Karpas-422 (cell line): ENCODE measurements around the gene ARG1. TPM values are rescaled to one million over a fixed set of nuclear protein-coding genes. Genes with fewer than 3 reads are reported as not detected.

Experiments
- DNase-seq: peaks from one replicate; pipeline ENCODE4 v3.0.0-alpha.2; 2015
- H2AFZ ChIP-seq: fragments of 200-600 bp; sonication (generic); 2 replicates; pipeline ENCODE4 v1.6.1; 2014; ENCODE audit warnings: antibody characterized with exemption, low read length, mixed read lengths
- H3K27ac ChIP-seq: fragments of 200-600 bp; sonication (generic); 2 replicates; pipeline ENCODE4 v1.5.1; 2014; ENCODE audit warnings: mild to moderate bottlenecking, low read length, moderate library complexity
- H3K27me3 ChIP-seq: fragments of 200-600 bp; sonication (generic); 2 replicates; pipeline ENCODE4 v1.6.1; 2014; ENCODE audit warnings: low read length, mixed read lengths
- H3K36me3 ChIP-seq: fragments of 200-600 bp; sonication (generic); 2 replicates; pipeline ENCODE4 v1.6.1; 2014; ENCODE audit warnings: low read length, mixed read lengths; ENCODE audit not compliant: insufficient read depth
- H3K4me1 ChIP-seq: fragments of 200-600 bp; sonication (generic); 2 replicates; pipeline ENCODE4 v1.6.1; 2014; ENCODE audit warnings: mild to moderate bottlenecking, low read length, mixed read lengths
- H3K4me2 ChIP-seq: fragments of 200-600 bp; sonication (generic); 2 replicates; pipeline ENCODE4 v1.6.1; 2014; ENCODE audit warnings: low read length, low read depth, mild to moderate bottlenecking; ENCODE audit not compliant: poor library complexity, severe bottlenecking
- H3K4me3 ChIP-seq: fragments of 200-600 bp; sonication (generic); 2 replicates; pipeline ENCODE4 v1.5.1; 2014; ENCODE audit warnings: mild to moderate bottlenecking, antibody characterized with exemption, low read length, mixed read lengths
- H3K79me2 ChIP-seq: fragments of 200-600 bp; sonication (generic); 2 replicates; pipeline ENCODE4 v1.6.1; 2014; ENCODE audit warnings: mild to moderate bottlenecking, low read length, mixed read lengths
- H3K9ac ChIP-seq: fragments of 200-600 bp; sonication (generic); 2 replicates; pipeline ENCODE4 v1.6.0; 2014; ENCODE audit warnings: low read length
- H3K9me2 ChIP-seq: fragments of 200-600 bp; sonication (generic), shearing (Covaris generic); replicated peaks from 2 replicates; pipeline ENCODE4 v1.6.0; 2014; ENCODE audit warnings: mild to moderate bottlenecking, low read length, moderate library complexity; ENCODE audit not compliant: insufficient read depth
- H3K9me3 ChIP-seq: fragments of 300-700, 200-600 bp; sonication (generic); 2 replicates; pipeline ENCODE4 v1.6.1; 2014; ENCODE audit warnings: low read length, mixed read lengths
- H4K20me1 ChIP-seq: fragments of 200-600 bp; sonication (generic); 2 replicates; pipeline ENCODE4 v1.6.1; 2014; ENCODE audit warnings: mild to moderate bottlenecking, antibody characterized with exemption, low read length, low read depth; ENCODE audit not compliant: insufficient read depth
- total RNA-seq: library from RNA; depleted of rRNA; stranded (reverse); fragments of >200 nt; shearing (Covaris generic); gene quantifications from 2 replicates; pipeline ENCODE4 v1.2.3, GENCODE V29; 2014; ENCODE audit warnings: low replicate concordance

The ARG1 gene
- total RNA-seq, 1 experiment from 2014 or later: not detected

DNA sequence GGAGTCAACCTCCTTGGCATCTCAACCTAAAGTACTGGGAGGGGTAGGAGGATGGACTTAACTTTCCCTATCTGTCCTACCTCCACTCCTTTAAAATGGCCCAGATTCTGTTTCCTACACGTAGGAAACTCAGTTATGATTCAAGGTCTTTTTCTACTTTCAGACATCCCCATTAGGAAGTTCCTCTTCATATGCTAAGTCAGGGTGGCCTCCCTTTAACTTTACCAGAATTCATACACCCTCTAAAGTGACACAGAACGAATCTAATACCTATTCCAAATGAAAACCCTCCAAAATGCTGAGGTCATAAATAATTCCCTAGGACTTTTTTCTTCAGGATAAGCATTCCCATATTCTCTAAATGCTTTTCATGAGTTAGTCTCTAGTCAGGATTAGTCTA is 15.6 kb downstream of the ARG1 start:
- Histone ChIP-seq H3K9ac (no peak overlapping the region), H3K27me3 (no peaks in the 10 kb centered on the region), H3K4me1 (no peaks in the 10 kb centered on the region), H3K79me2 (no peaks in the 10 kb centered on the region), H3K9me2 (no peaks in the 10 kb centered on the region), H3K36me3 (peaks cover 35% of the 10 kb centered on the region; the same call in 1 of the 2 replicates), H2AFZ (no peak overlapping the region), H3K9me3 (no peaks in the 10 kb centered on the region), H4K20me1 (no peaks in the 10 kb centered on the region), H3K4me2 (no peak overlapping the region), H3K4me3 (no peak overlapping the region), H3K27ac (no peak overlapping the region)
- DNase-seq: no peak

DNA sequence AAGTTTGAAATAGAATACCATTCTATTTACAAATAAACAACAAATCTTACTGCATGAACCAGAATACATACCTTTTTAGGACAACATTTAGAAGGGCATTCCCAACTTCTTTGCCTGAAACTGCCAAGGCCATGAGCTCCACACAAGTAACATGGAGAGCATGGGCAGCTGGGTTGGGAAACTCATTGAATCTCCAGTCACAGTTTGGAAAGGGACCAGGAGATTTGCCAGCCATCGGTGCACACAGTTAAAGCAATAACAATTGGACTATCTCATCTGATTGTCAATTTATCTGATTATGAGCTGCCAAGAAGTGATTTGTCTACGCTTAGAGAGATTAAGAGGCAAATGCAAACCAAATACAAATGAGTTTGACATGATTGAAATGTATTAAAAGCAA is 19.9 kb downstream of the ARG1 start:
- Histone ChIP-seq H3K27ac (no peak overlapping the region), H3K4me2 (no peak overlapping the region), H3K4me3 (no peak overlapping the region), H3K9ac (no peak overlapping the region), H3K36me3 (peaks cover 53% of the 10 kb centered on the region; the same call in 1 of the 2 replicates), H4K20me1 (no peaks in the 10 kb centered on the region), H3K79me2 (no peaks in the 10 kb centered on the region), H3K9me3 (no peaks in the 10 kb centered on the region), H3K27me3 (no peaks in the 10 kb centered on the region), H3K9me2 (no peaks in the 10 kb centered on the region), H2AFZ (no peak overlapping the region), H3K4me1 (no peaks in the 10 kb centered on the region)
- no peak for DNase-seq

DNA sequence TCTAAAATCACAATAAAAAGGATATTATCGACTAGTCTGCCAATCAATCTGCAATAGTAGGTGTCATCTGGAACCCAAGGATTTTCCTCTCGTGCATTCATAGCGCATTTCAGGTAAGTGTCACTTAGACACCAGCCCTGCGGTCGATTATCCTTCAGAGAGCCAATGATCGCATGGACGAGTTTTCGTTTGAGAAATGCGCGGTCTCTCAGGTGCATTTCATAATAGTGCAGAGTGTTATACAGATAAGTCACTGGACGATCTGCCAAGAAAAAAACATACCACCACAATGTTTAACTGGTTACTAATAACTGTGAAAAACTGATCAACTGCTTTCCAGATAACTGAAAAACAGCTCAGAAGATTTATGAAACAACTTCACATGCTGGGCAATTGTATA is 21.0 kb downstream of the ARG1 start:
- Histone ChIP-seq H3K79me2 (no peaks in the 10 kb centered on the region), H3K9me2 (no peaks in the 10 kb centered on the region), H3K27me3 (no peaks in the 10 kb centered on the region), H3K9ac (no peak overlapping the region), H3K36me3 (peaks cover 61% of the 10 kb centered on the region; the same call in 1 of the 2 replicates), H3K9me3 (no peaks in the 10 kb centered on the region), H3K4me1 (no peaks in the 10 kb centered on the region), H3K4me3 (no peak overlapping the region), H3K27ac (no peak overlapping the region), H3K4me2 (no peak overlapping the region), H2AFZ (no peak overlapping the region), H4K20me1 (no peaks in the 10 kb centered on the region)
- no peak for DNase-seq

DNA sequence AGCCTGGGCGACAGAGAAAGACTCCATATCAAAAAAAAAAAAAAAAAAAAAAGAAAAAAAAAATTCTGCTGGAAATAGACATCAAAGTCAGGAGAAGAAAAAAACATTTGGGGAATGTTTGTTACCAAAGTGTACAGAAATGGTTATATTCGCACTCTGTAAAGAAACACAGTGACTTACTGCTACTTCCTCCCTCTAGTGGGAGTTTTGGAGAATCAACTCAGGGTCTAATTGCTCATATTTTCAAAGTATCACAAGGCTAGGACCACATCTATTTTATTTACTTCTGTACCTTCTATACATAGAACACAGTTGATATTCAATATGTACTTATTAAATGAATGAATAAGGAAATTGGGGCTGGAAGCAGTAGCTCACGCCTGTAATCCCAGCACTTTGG is 24.4 kb downstream of the ARG1 start:
- Histone ChIP-seq H2AFZ (no peak overlapping the region), H3K9ac (no peak overlapping the region), H3K4me2 (no peak overlapping the region), H3K4me3 (no peak overlapping the region), H3K27ac (no peak overlapping the region), H3K4me1 (no peaks in the 10 kb centered on the region), H3K79me2 (no peaks in the 10 kb centered on the region), H4K20me1 (no peaks in the 10 kb centered on the region), H3K9me2 (no peaks in the 10 kb centered on the region), H3K27me3 (no peaks in the 10 kb centered on the region), H3K9me3 (no peaks in the 10 kb centered on the region), H3K36me3 (peaks cover 72% of the 10 kb centered on the region; the same call in 1 of the 2 replicates)
- peak; percentile 52 for DNase-seq

DNA sequence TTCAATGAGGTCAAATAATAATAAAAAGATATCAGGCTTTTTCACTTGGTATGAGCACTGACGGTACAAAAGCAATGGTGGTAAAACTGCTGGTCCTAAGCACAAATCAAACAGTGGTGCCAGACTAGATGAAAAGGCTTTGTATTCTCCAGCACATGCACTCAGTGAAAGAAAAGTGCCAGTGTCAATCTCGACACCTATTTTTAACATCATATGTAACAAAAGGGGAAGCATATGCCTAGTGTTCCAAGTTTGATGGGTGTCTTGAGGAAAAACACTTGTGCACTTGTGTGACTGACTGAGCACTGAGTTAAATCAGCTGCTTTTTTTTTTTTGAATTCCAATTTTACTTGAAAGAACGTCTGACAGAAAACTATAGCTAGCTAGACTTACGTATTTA is 27.7 kb downstream of the ARG1 start:
- Histone ChIP-seq H3K9ac (no peak overlapping the region), H3K4me1 (no peaks in the 10 kb centered on the region), H2AFZ (no peak overlapping the region), H3K9me2 (no peaks in the 10 kb centered on the region), H3K4me2 (no peak overlapping the region), H3K27me3 (no peaks in the 10 kb centered on the region), H3K27ac (no peak overlapping the region), H3K36me3 (peaks cover 61% of the 10 kb centered on the region; the same call in 1 of the 2 replicates), H3K79me2 (no peaks in the 10 kb centered on the region), H4K20me1 (no peaks in the 10 kb centered on the region), H3K9me3 (no peaks in the 10 kb centered on the region), H3K4me3 (no peak overlapping the region)
- no peak for DNase-seq

DNA sequence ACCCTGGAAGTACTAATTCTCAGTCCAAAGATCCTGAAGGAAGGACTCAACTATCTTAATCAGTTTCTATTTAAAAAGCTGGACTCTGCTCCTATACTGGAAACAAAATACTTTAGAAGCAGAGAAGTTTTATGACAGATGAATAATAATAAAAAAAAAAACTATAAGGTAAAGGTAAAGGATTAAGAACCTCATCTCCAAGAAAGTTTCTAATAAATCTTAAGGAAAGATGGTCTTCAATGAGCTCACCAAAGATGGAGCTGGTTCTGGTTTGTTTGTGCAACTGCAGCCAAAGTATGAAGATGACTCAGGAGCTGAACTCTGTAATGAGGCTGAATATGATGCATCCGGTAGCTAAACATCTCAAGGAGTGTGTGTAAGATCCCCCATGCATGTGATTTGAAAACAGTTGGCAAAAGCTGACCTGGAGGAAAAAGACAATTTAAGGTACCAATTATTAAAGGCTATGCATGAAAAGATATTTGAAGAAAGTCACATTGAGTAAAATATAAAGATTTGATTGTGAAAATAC is 29.8 kb downstream of the ARG1 start:
- no peak overlapping the region for H3K9ac ChIP-seq
- H3K79me2 ChIP-seq: no peaks in the 10 kb centered on the region
- H3K4me3 ChIP-seq: no peak overlapping the region
- H3K36me3 ChIP-seq: peaks cover 61% of the 10 kb centered on the region; the same call in 1 of the 2 replicates
- H3K27ac ChIP-seq: no peak overlapping the region
- H3K4me2 ChIP-seq: no peak overlapping the region
- no peaks in the 10 kb centered on the region for H3K27me3 ChIP-seq
- no peaks in the 10 kb centered on the region for H3K4me1 ChIP-seq
- H3K9me3 ChIP-seq: no peaks in the 10 kb centered on the region
- H3K9me2 ChIP-seq: no peaks in the 10 kb centered on the region
- no peak for DNase-seq
- H2AFZ ChIP-seq: no peak overlapping the region
- H4K20me1 ChIP-seq: no peaks in the 10 kb centered on the region

DNA sequence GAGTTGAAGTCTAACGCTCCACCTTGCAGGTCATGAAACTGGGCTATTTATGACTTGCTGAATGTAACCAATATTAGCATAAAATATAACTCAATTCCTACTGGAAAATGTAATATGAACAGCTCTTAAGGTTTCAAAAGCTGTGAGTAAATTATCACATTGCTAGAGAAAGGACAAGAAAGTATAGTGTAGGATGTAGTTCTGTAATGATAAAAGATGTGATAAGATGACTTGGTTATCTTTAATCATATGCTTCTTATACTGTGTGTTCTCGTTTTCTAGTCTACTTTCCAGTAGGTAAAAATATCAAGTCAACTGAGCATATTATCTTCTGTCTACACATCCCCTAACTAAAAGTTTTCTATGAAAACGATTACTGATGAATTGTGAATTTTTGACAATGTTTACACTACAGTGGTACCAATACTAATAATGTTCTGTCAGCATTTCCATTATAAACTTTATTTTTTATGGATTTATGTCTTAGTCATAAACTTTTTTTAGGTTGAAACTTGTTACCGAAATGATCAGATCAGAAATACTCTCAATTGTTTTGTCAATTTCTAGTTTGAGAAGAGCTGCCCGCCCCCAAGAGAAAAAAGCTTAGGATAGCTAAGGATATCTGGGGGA is 40.4 kb downstream of the ARG1 start:
- DNase-seq: no peak
- Histone ChIP-seq H2AFZ (no peak overlapping the region), H3K4me2 (no peak overlapping the region), H3K27ac (no peak overlapping the region), H3K9ac (no peak overlapping the region), H3K9me3 (no peaks in the 10 kb centered on the region), H3K4me3 (no peak overlapping the region), H4K20me1 (no peaks in the 10 kb centered on the region), H3K4me1 (no peaks in the 10 kb centered on the region), H3K36me3 (peaks cover 40% of the 10 kb centered on the region; the same call in 1 of the 2 replicates), H3K27me3 (no peaks in the 10 kb centered on the region), H3K79me2 (no peaks in the 10 kb centered on the region), H3K9me2 (no peaks in the 10 kb centered on the region)

DNA sequence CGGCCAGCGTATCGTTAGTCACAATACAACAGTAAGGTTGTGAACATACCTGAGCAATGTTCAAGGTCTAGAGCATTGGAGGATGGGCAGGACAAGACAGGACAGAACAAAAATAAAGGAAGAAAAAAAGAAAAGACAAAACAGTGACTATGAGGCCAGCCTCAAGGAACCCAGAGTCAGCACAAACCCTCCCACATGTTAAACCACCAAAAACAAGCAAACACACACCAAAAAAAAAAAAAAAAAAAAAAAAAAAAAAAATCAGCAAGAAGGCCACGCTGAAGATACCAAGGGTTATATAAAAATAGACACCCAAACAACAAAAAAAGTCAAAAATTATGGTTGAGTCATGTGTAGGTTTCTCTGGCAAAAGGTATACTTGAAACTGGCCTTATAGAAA is 42.2 kb downstream of the ARG1 start:
- no peaks in the 10 kb centered on the region for H4K20me1 ChIP-seq
- peaks cover 47% of the 10 kb centered on the region; the same call in 1 of the 2 replicates for H3K36me3 ChIP-seq
- no peak for DNase-seq
- no peak overlapping the region for H3K4me2 ChIP-seq
- H3K79me2 ChIP-seq: no peaks in the 10 kb centered on the region
- no peaks in the 10 kb centered on the region for H3K27me3 ChIP-seq
- no peak overlapping the region for H2AFZ ChIP-seq
- H3K9me2 ChIP-seq: no peaks in the 10 kb centered on the region
- no peak overlapping the region for H3K27ac ChIP-seq
- H3K4me3 ChIP-seq: no peak overlapping the region
- no peak overlapping the region for H3K9ac ChIP-seq
- H3K9me3 ChIP-seq: no peaks in the 10 kb centered on the region
- no peaks in the 10 kb centered on the region for H3K4me1 ChIP-seq
